Effector memory CD4-positive, alpha-beta T cell (primary cell): ENCODE data around the gene MUS81.

Experiments
- DNase-seq, 3 donors: peaks; one replicate each; pipeline ENCODE4 v3.0.0-alpha.2; 2020
- H3K27ac ChIP-seq: 2 replicates; pipeline ENCODE4 v1.7.0; 2013; ENCODE audit warnings: mild to moderate bottlenecking, low read length, moderate library complexity; ENCODE audit not compliant: insufficient read depth, poor library complexity, severe bottlenecking
- H3K27me3 ChIP-seq: replicated peaks from 2 replicates; pipeline ENCODE4 v1.7.0; 2013; ENCODE audit warnings: mild to moderate bottlenecking, low read length; ENCODE audit not compliant: insufficient read depth, control insufficient read depth, poor library complexity, severe bottlenecking
- H3K36me3 ChIP-seq: 2 replicates; pipeline ENCODE4 v1.7.0; 2013; ENCODE audit warnings: mild to moderate bottlenecking, low read length, moderate library complexity; ENCODE audit not compliant: control insufficient read depth, insufficient read depth
- H3K4me1 ChIP-seq: 2 replicates; pipeline ENCODE4 v1.7.0; 2013; ENCODE audit warnings: low read length, mild to moderate bottlenecking; ENCODE audit not compliant: control insufficient read depth, insufficient read depth, poor library complexity, severe bottlenecking
- H3K4me3 ChIP-seq: 2 replicates; pipeline ENCODE4 v1.7.0; 2013; ENCODE audit warnings: low read length, low read depth, mild to moderate bottlenecking; ENCODE audit not compliant: insufficient read depth, poor library complexity, severe bottlenecking
- H3K9me3 ChIP-seq: 2 replicates; pipeline ENCODE4 v1.7.0; 2013; ENCODE audit warnings: mild to moderate bottlenecking, low read length, moderate library complexity; ENCODE audit not compliant: control insufficient read depth

Gene MUS81

GRCh38 chr11:65867284-65868071 is 7.2 kb downstream of the MUS81 start:
- Histone ChIP-seq H3K27me3 (no peaks in the 10 kb centered on the region), H3K27ac (no peak overlapping the region), H3K9me3 (no peaks in the 10 kb centered on the region), H3K4me3 (no peak overlapping the region), H3K4me1 (no peaks in the 10 kb centered on the region), H3K36me3 (peaks cover 49% of the 10 kb centered on the region)
- no peak for DNase-seq

- DNase-seq = no peak
- Histone ChIP-seq H3K27ac (no peak overlapping the region), H3K4me1 (peaks cover 5% of the 10 kb centered on the region), H3K27me3 (no peaks in the 10 kb centered on the region), H3K36me3 (peaks cover 42% of the 10 kb centered on the region), H3K4me3 (no peak overlapping the region), H3K9me3 (no peaks in the 10 kb centered on the region)
Observed at GRCh38 chr11:65868076-65868667, 7.9 kb downstream of the MUS81 start.

GRCh38 chr11:65868907-65869306 is 8.7 kb downstream of the MUS81 start:
- Histone ChIP-seq H3K9me3 (no peaks in the 10 kb centered on the region), H3K27ac (no peak overlapping the region), H3K4me1 (peaks cover 6% of the 10 kb centered on the region)

GRCh38 chr11:65869643-65870306 is 9.5 kb downstream of the MUS81 start:
- Histone ChIP-seq H3K27ac (no peak overlapping the region), H3K9me3 (no peaks in the 10 kb centered on the region), H3K4me1 (peaks cover 6% of the 10 kb centered on the region), H3K36me3 (peaks cover 26% of the 10 kb centered on the region), H3K27me3 (no peaks in the 10 kb centered on the region), H3K4me3 (no peak overlapping the region)
- no peak for DNase-seq

More at GRCh38 chr11:65868907-65869306, 8.7 kb downstream of the MUS81 start:
- DNase-seq = no peak
- Histone ChIP-seq H3K36me3 (peaks cover 35% of the 10 kb centered on the region), H3K4me3 (no peak overlapping the region), H3K27me3 (no peaks in the 10 kb centered on the region)

GRCh38 chr11:65870307-65870658 is 10.1 kb downstream of the MUS81 start:
- H3K4me1 ChIP-seq = peaks cover 6% of the 10 kb centered on the region
- peaks cover 21% of the 10 kb centered on the region for H3K36me3 ChIP-seq
- no peak overlapping the region for H3K27ac ChIP-seq

GRCh38 chr11:65870706-65871681 is 10.8 kb downstream of the MUS81 start:
- peaks cover 14% of the 10 kb centered on the region for H3K36me3 ChIP-seq
- peaks cover 6% of the 10 kb centered on the region for H3K4me1 ChIP-seq
- DNase-seq = no peak
- no peak overlapping the region for H3K27ac ChIP-seq
- no peaks in the 10 kb centered on the region for H3K27me3 ChIP-seq
- H3K4me3 ChIP-seq = no peak overlapping the region
- H3K9me3 ChIP-seq = no peaks in the 10 kb centered on the region

More at GRCh38 chr11:65870307-65870658, 10.1 kb downstream of the MUS81 start:
- no peaks in the 10 kb centered on the region for H3K27me3 ChIP-seq
- no peak for DNase-seq
- no peaks in the 10 kb centered on the region for H3K9me3 ChIP-seq
- no peak overlapping the region for H3K4me3 ChIP-seq

GRCh38 chr11:65871811-65872548 is 11.7 kb downstream of the MUS81 start:
- H3K27me3 ChIP-seq = no peaks in the 10 kb centered on the region
- peaks cover 6% of the 10 kb centered on the region for H3K4me1 ChIP-seq
- no peak for DNase-seq
- peaks cover 4% of the 10 kb centered on the region for H3K36me3 ChIP-seq
- no peak overlapping the region for H3K4me3 ChIP-seq
- H3K9me3 ChIP-seq = no peaks in the 10 kb centered on the region
- H3K27ac ChIP-seq = no peak overlapping the region

- no peak for DNase-seq
- Histone ChIP-seq H3K27ac (peak within 1 kb of the TSS; percentile 80), H3K36me3 (no peaks in the 10 kb centered on the region), H3K4me1 (peaks cover 6% of the 10 kb centered on the region), H3K9me3 (no peaks in the 10 kb centered on the region), H3K27me3 (no peaks in the 10 kb centered on the region), H3K4me3 (peak within 1 kb of the TSS; percentile 57)
Observed at GRCh38 chr11:65872586-65873317, 12.5 kb downstream of the MUS81 start, which contains the start of gene EFEMP2. Gene EFEMP2 (minus strand): TSS chr11:65872800. CDS start chr11:65872354, 446 bp downstream.
